ENCODE measurements around the gene NAA15. TPM values are rescaled to one million over a fixed set of nuclear protein-coding genes. Genes with fewer than 3 reads are reported as not detected.

Gene NAA15
- total RNA-seq, 1 experiment from 2014 or later, result 55.0 TPM

GRCh38 chr4:139273835-139274234 lies 27.5 kb upstream of the NAA15 start:
- no peak for DNase-seq (ENCODE audit: low read depth, low spot score)
- in situ Hi-C loops (cut with HindIII; ENCODE audit: low pct_unique_long_range_greater_than_20kb, low sequenced_read_pairs) (no loop called here), intact Hi-C loops (cut with micrococcal nuclease; ENCODE audit: unreplicated experiment) (loop anchor here (10.0 kb wide), 1 partner anchor 49 kb away; no protein-coding TSS in a partner anchor)
- Histone ChIP-seq H3K36me3 (ENCODE audit: control insufficient read depth, insufficient read depth, low read length) (no peaks in the 10 kb centered on the region), H3K9me3 (ENCODE audit: control insufficient read depth, insufficient read depth, low read depth, low read length) (no peaks in the 10 kb centered on the region), H3K27me3 (ENCODE audit: control insufficient read depth, insufficient read depth, low read length) (no peaks in the 10 kb centered on the region), H3K27ac (ENCODE audit: low read length) (no peak overlapping the region), H3K4me3 (ENCODE audit: low read depth in 2 of 2, low read length in 2 of 2) (no peak overlapping the region), H3K4me1 (ENCODE audit: control insufficient read depth, insufficient read depth, low read length) (no peaks in the 10 kb centered on the region)
- no peak for ATAC-seq
- CTCF ChIA-PET, result no interaction called here
- POLR2A ChIA-PET, result no interaction called here
- TF ChIP-seq SIN3A (IDR thresholded peaks at IDR 0.05; ENCODE audit: borderline replicate concordance, insufficient read depth, low read depth, low read length) (no peak), REST (IDR thresholded peaks at IDR 0.05; ENCODE audit: insufficient read depth in 1 of 2, low read depth in 2 of 2, low read length in 1 of 2) (no peak), TCF7L2 (IDR thresholded peaks at IDR 0.05; ENCODE audit: low read depth, low read length) (no peak), POLR2AphosphoS5 (IDR thresholded peaks at IDR 0.05; ENCODE audit: low read depth, low read length) (no peak)
- TF ChIP-seq, protein P1, sequence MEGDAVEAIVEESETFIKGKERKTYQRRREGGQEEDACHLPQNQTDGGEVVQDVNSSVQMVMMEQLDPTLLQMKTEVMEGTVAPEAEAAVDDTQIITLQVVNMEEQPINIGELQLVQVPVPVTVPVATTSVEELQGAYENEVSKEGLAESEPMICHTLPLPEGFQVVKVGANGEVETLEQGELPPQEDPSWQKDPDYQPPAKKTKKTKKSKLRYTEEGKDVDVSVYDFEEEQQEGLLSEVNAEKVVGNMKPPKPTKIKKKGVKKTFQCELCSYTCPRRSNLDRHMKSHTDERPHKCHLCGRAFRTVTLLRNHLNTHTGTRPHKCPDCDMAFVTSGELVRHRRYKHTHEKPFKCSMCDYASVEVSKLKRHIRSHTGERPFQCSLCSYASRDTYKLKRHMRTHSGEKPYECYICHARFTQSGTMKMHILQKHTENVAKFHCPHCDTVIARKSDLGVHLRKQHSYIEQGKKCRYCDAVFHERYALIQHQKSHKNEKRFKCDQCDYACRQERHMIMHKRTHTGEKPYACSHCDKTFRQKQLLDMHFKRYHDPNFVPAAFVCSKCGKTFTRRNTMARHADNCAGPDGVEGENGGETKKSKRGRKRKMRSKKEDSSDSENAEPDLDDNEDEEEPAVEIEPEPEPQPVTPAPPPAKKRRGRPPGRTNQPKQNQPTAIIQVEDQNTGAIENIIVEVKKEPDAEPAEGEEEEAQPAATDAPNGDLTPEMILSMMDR (IDR thresholded peaks at IDR 0.05), result no peak
- BruUV-seq (replicated peaks), result no TSS peak

- no TSS peak for BruUV-seq (replicated peaks)
- H3K9me3 ChIP-seq (ENCODE audit: control insufficient read depth, insufficient read depth, low read depth, low read length), result no peaks in the 10 kb centered on the region
- no peak overlapping the region for H3K27ac ChIP-seq (ENCODE audit: low read length)
- intact Hi-C loops (cut with micrococcal nuclease; ENCODE audit: unreplicated experiment) (loop anchor here (10.0 kb wide), 1 partner anchor 50 kb away; no protein-coding TSS in a partner anchor), in situ Hi-C loops (cut with HindIII; ENCODE audit: low pct_unique_long_range_greater_than_20kb, low sequenced_read_pairs) (no loop called here)
- ChIA-PET POLR2A (interaction anchor here (0.7 kb wide), 1 partner anchor 55 kb away, joined by 4 read pairs; no protein-coding TSS in a partner anchor), CTCF (no interaction called here)
- TF ChIP-seq REST (IDR thresholded peaks at IDR 0.05; ENCODE audit: insufficient read depth in 1 of 2, low read depth in 2 of 2, low read length in 1 of 2) (no peak), TCF7L2 (IDR thresholded peaks at IDR 0.05; ENCODE audit: low read depth, low read length) (no peak), SIN3A (IDR thresholded peaks at IDR 0.05; ENCODE audit: borderline replicate concordance, insufficient read depth, low read depth, low read length) (no peak), POLR2AphosphoS5 (IDR thresholded peaks at IDR 0.05; ENCODE audit: low read depth, low read length) (no peak)
- TF ChIP-seq, protein P1 (IDR thresholded peaks at IDR 0.05), result no peak
- no peaks in the 10 kb centered on the region for H3K36me3 ChIP-seq (ENCODE audit: control insufficient read depth, insufficient read depth, low read length)
- H3K27me3 ChIP-seq (ENCODE audit: control insufficient read depth, insufficient read depth, low read length), result no peaks in the 10 kb centered on the region
- no peak for ATAC-seq
- no peaks in the 10 kb centered on the region for H3K4me1 ChIP-seq (ENCODE audit: control insufficient read depth, insufficient read depth, low read length)
- H3K4me3 ChIP-seq (ENCODE audit: low read depth in 2 of 2, low read length in 2 of 2), result no peak overlapping the region
- no peak for DNase-seq (ENCODE audit: low read depth, low spot score)
These were observed 26.5 kb upstream of the NAA15 start for GRCh38 chr4:139274790-139275189.

Measured in Panc1 (cell line).